HepG2 (cell line): ENCODE results near the gene ATP11A. TPM values are rescaled to one million over a fixed set of nuclear protein-coding genes. Genes with fewer than 3 reads are reported as not detected.

Experiments
- HOXD1 ChIP-seq: sonication (generic); formaldehyde crosslinking; IDR thresholded peaks from 2 replicates; pipeline ENCODE4 v1.5.0; 2020; ENCODE audit warnings: missing genetic modification reagents
- KDM6A ChIP-seq: IDR thresholded peaks from 2 replicates; pipeline ENCODE4 v1.6.1; 2016; ENCODE audit warnings: low read depth
- KLF9 ChIP-seq: IDR thresholded peaks from 2 replicates; pipeline ENCODE4 v1.6.1; 2016; ENCODE audit warnings: low read depth
- MBD4 ChIP-seq: IDR thresholded peaks from 2 replicates; pipeline ENCODE4 v1.6.1; 2012; ENCODE audit warnings: low read length, inconsistent platforms, borderline replicate concordance
- RARA ChIP-seq: IDR thresholded peaks from 2 replicates; pipeline ENCODE4 v1.6.1; 2016; ENCODE audit warnings: missing genetic modification reagents, missing compliant biosample characterization
- SAP130 ChIP-seq: IDR thresholded peaks from 2 replicates; pipeline ENCODE4 v1.6.1; 2016; ENCODE audit warnings: low read depth
- WIZ ChIP-seq: sonication (generic); formaldehyde crosslinking; IDR thresholded peaks from 2 replicates; pipeline ENCODE4 v1.5.1; 2020; ENCODE audit warnings: mild to moderate bottlenecking, missing genetic modification reagents
- ZBTB42 ChIP-seq: sonication (generic); formaldehyde crosslinking; IDR thresholded peaks from 2 replicates; pipeline ENCODE4 v1.5.0; 2020; ENCODE audit warnings: mild to moderate bottlenecking, missing genetic modification reagents
- ZFY ChIP-seq: sonication (generic); formaldehyde crosslinking; IDR thresholded peaks from 2 replicates; pipeline ENCODE4 v1.4.0; 2020; ENCODE audit warnings: missing genetic modification reagents
- ZMYM3 ChIP-seq: sonication (generic); formaldehyde crosslinking; IDR thresholded peaks from 2 replicates; pipeline ENCODE4 v1.5.1; 2020; ENCODE audit warnings: mild to moderate bottlenecking, missing genetic modification reagents
- ZNF264 ChIP-seq: sonication (generic); formaldehyde crosslinking; IDR thresholded peaks from 2 replicates; pipeline ENCODE4 v1.4.0; 2020; ENCODE audit warnings: missing genetic modification reagents
- ZNF543 ChIP-seq: sonication (generic); formaldehyde crosslinking; IDR thresholded peaks from 2 replicates; pipeline ENCODE4 v1.4.0; 2020; ENCODE audit warnings: mild to moderate bottlenecking, missing genetic modification reagents
- ZNF572 ChIP-seq: sonication (generic); formaldehyde crosslinking; IDR thresholded peaks from 2 replicates; pipeline ENCODE4 v1.5.1; 2020; ENCODE audit warnings: mild to moderate bottlenecking, missing genetic modification reagents
- ZNF598 ChIP-seq: sonication (generic); formaldehyde crosslinking; IDR thresholded peaks from 2 replicates; pipeline ENCODE4 v1.5.1; 2020; ENCODE audit warnings: mild to moderate bottlenecking, missing genetic modification reagents, borderline replicate concordance
- ZNF713 ChIP-seq: sonication (generic); formaldehyde crosslinking; IDR thresholded peaks from 2 replicates; pipeline ENCODE4 v1.4.0; 2020; ENCODE audit warnings: mild to moderate bottlenecking, missing genetic modification reagents
- ZNF773 ChIP-seq: sonication (generic); formaldehyde crosslinking; IDR thresholded peaks from 2 replicates; pipeline ENCODE4 v1.4.0; 2020; ENCODE audit warnings: missing genetic modification reagents, borderline replicate concordance
- ZNF83 ChIP-seq: sonication (generic); formaldehyde crosslinking; IDR thresholded peaks from 2 replicates; pipeline ENCODE4 v1.4.0; 2020; ENCODE audit warnings: missing genetic modification reagents, mild to moderate bottlenecking, borderline replicate concordance
- polyA plus RNA-seq, 8 experiments: library from polyadenylated mRNA; depleted of rRNA in 3 of 8; stranded (reverse) in 7 of 8; unstranded in 1 of 8; fragments of >200 nt; fragmentation: Illumina TruSeq in 4 of 8; extraction: Trizol in 4 of 8; gene quantifications; 2 replicates each; pipeline versions ENCODE4 v1.2.1 to v1.2.3, GENCODE V29; 2011 to 2016; ENCODE audit warnings: low read depth in 4 of 8, missing spikeins in 1 of 8, mixed read lengths in 1 of 8; ENCODE audit not compliant: insufficient read depth in 1 of 8
- total RNA-seq, 5 experiments: library from RNA; depleted of rRNA; stranded (reverse); fragments of >200 nt; fragmentation: Illumina TruSeq; extraction: Trizol; gene quantifications; 2 replicates each; pipeline ENCODE4 v1.2.3, GENCODE V29; 2016; ENCODE audit warnings: low read depth in 1 of 5
- TF ChIP-seq, protein P1 (sequence below): sonication (generic); formaldehyde crosslinking; IDR thresholded peaks from 2 replicates; pipeline ENCODE4 v1.5.0; 2020; ENCODE audit warnings: missing genetic modification reagents
- TF ChIP-seq, protein P2 (sequence below): sonication (generic); formaldehyde crosslinking; IDR thresholded peaks from 2 replicates; pipeline ENCODE4 v1.4.0; 2020; ENCODE audit warnings: mild to moderate bottlenecking, missing genetic modification reagents
- TF ChIP-seq, protein P3 (sequence below): sonication (generic); formaldehyde crosslinking; IDR thresholded peaks from 2 replicates; pipeline ENCODE4 v1.8.0; 2022; ENCODE audit warnings: mild to moderate bottlenecking, missing genetic modification reagents, moderate library complexity
- TF ChIP-seq, protein P4 (sequence below): sonication (generic); formaldehyde crosslinking; IDR thresholded peaks from 2 replicates; pipeline ENCODE4 v1.4.0; 2020; ENCODE audit warnings: missing genetic modification reagents, borderline replicate concordance
- TF ChIP-seq, protein P5 (sequence below): sonication (generic); formaldehyde crosslinking; IDR thresholded peaks from 2 replicates; pipeline ENCODE4 v1.4.0; 2020; ENCODE audit warnings: mild to moderate bottlenecking, missing genetic modification reagents

The ATP11A gene
- total and polyA plus RNA-seq, 2 of the 13 experiments (the other 11 are each of a cell fraction or from before 2014, with no cell fraction given) = 18.4 to 20.1 TPM

DNA sequence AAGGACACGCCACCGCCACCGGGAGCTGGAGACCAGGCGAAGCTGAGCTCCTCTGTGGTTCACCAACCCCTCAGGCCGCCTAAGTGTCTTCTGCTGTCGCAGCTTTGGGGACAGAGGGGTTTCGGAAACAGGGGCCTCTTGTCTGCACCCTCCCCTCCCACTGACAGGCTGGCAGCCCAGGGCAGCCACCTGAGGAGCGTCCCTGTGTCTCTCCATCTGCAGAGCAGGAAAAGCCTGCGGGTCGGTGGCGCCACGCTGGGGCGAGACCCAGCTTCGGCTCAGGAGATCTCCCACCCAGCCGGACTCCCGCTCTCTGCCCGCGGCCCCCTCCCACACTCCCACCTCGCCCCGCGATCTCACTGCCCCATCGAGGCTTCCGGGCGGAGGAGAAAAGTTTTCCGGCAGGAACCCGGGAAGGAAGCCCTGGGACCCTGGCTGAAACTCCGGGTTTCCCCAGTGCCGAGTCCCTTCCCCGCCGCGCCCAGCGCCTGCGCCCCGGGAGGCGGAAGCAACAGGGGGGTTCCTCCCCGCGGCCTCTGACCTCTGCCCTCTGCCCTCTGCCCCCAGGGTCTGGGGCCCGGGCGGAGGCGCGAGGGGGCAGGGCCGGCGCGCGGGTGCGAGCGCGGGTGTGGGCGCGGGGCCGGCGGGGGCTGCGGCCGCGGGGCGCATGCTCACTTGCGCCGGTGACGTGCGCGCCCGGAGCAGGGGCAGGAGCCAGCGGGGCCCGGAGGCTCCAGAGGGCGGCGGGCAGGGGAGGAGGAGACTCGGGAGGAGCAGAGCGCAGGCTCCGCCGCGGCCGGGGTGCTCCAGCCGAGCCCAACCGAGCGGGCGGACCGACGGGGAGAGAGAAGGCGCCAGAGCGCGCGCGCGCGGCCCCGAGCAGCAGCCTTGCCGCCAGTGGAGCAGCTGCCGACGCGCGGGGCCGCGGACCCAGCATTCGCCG is at the start of gene ATP11A (continued):
- TF ChIP-seq ZNF543 (CRISPR knock-in tag) (no peak; the same call in 1 of the 2 replicates), MBD4 (no peak), ZNF572 (CRISPR knock-in tag) (0 out of 2 replicates have a peak, but pooled peaks have one; percentile 60), ZNF598 (peak; percentile 64; the same call in 1 of the 2 replicates), ZNF83 (CRISPR knock-in tag) (no peak), HOXD1 (CRISPR knock-in tag) (peak; percentile 60), ZMYM3 (peak; percentile 24; the same call in 1 of the 2 replicates), ZNF773 (CRISPR knock-in tag) (no peak; the same call in 1 of the 2 replicates), WIZ (no peak), RARA (CRISPR knock-in tag) (peak; percentile 66), ZFY (CRISPR knock-in tag) (peak; percentile 54; the same call in 1 of the 2 replicates), KLF9 (CRISPR knock-in tag) (no peak), KDM6A (CRISPR knock-in tag) (no peak), ZBTB42 (CRISPR knock-in tag) (peak; percentile 69; the same call in 1 of the 2 replicates), ZNF264 (CRISPR knock-in tag) (no peak), SAP130 (CRISPR knock-in tag) (peak; percentile 53; the same call in 1 of the 2 replicates), ZNF713 (CRISPR knock-in tag) (no peak)
- TF ChIP-seq, protein P1, sequence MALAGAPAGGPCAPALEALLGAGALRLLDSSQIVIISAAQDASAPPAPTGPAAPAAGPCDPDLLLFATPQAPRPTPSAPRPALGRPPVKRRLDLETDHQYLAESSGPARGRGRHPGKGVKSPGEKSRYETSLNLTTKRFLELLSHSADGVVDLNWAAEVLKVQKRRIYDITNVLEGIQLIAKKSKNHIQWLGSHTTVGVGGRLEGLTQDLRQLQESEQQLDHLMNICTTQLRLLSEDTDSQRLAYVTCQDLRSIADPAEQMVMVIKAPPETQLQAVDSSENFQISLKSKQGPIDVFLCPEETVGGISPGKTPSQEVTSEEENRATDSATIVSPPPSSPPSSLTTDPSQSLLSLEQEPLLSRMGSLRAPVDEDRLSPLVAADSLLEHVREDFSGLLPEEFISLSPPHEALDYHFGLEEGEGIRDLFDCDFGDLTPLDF (CRISPR knock-in tag) = peak; percentile 44; the same call in 1 of the 2 replicates
- TF ChIP-seq, protein P2, sequence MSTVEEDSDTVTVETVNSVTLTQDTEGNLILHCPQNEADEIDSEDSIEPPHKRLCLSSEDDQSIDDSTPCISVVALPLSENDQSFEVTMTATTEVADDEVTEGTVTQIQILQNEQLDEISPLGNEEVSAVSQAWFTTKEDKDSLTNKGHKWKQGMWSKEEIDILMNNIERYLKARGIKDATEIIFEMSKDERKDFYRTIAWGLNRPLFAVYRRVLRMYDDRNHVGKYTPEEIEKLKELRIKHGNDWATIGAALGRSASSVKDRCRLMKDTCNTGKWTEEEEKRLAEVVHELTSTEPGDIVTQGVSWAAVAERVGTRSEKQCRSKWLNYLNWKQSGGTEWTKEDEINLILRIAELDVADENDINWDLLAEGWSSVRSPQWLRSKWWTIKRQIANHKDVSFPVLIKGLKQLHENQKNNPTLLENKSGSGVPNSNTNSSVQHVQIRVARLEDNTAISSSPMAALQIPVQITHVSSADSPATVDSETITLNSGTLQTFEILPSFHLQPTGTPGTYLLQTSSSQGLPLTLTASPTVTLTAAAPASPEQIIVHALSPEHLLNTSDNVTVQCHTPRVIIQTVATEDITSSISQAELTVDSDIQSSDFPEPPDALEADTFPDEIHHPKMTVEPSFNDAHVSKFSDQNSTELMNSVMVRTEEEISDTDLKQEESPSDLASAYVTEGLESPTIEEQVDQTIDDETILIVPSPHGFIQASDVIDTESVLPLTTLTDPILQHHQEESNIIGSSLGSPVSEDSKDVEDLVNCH (CRISPR knock-in tag) = no peak
- TF ChIP-seq, protein P3, sequence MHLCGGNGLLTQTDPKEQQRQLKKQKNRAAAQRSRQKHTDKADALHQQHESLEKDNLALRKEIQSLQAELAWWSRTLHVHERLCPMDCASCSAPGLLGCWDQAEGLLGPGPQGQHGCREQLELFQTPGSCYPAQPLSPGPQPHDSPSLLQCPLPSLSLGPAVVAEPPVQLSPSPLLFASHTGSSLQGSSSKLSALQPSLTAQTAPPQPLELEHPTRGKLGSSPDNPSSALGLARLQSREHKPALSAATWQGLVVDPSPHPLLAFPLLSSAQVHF (CRISPR knock-in tag) = no peak
- TF ChIP-seq, protein P4, sequence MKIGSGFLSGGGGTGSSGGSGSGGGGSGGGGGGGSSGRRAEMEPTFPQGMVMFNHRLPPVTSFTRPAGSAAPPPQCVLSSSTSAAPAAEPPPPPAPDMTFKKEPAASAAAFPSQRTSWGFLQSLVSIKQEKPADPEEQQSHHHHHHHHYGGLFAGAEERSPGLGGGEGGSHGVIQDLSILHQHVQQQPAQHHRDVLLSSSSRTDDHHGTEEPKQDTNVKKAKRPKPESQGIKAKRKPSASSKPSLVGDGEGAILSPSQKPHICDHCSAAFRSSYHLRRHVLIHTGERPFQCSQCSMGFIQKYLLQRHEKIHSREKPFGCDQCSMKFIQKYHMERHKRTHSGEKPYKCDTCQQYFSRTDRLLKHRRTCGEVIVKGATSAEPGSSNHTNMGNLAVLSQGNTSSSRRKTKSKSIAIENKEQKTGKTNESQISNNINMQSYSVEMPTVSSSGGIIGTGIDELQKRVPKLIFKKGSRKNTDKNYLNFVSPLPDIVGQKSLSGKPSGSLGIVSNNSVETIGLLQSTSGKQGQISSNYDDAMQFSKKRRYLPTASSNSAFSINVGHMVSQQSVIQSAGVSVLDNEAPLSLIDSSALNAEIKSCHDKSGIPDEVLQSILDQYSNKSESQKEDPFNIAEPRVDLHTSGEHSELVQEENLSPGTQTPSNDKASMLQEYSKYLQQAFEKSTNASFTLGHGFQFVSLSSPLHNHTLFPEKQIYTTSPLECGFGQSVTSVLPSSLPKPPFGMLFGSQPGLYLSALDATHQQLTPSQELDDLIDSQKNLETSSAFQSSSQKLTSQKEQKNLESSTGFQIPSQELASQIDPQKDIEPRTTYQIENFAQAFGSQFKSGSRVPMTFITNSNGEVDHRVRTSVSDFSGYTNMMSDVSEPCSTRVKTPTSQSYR (CRISPR knock-in tag) = peak; percentile 89
- TF ChIP-seq, protein P5, sequence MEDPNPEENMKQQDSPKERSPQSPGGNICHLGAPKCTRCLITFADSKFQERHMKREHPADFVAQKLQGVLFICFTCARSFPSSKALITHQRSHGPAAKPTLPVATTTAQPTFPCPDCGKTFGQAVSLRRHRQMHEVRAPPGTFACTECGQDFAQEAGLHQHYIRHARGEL (CRISPR knock-in tag) = no peak
